RWPE1 (cell line): ENCODE results near the gene SLC39A9.
"Not testable (repeated sequence)": the region's sequence is repeated elsewhere in the genome, so short reads cannot be mapped to it uniquely, and the experiment has no call there.

Source experiments
- CTCF ChIA-PET: fragments of 350-600 bp; sonication (Branson Sonifier 250); formaldehyde crosslinking; extraction: SDS; loops from one replicate; lab custom pipeline; 2021; lab: Yijun Ruan, JAX
- POLR2A ChIA-PET: fragments of 400-600 bp; formaldehyde crosslinking; extraction: SDS; loops from one replicate; lab custom pipeline; 2020; ENCODE audit warnings: antibody characterized with exemption; ENCODE audit not compliant: low non-redundant PET; lab: Yijun Ruan, JAX
- DNase-seq: peaks from one replicate; pipeline ENCODE4 v3.0.0; 2012; ENCODE audit warnings: low spot score
- H3K27ac ChIP-seq: fragments of 450-650 bp; 2 replicates; pipeline ENCODE4 v1.5.1; 2017
- TF ChIP-seq, protein P1 (sequence below): fragments of 450-650 bp; conservative IDR thresholded peaks from 2 replicates; pipeline ENCODE4 v1.5.1; 2017; ENCODE audit warnings: low read depth, mild to moderate bottlenecking

The SLC39A9 gene

DNA sequence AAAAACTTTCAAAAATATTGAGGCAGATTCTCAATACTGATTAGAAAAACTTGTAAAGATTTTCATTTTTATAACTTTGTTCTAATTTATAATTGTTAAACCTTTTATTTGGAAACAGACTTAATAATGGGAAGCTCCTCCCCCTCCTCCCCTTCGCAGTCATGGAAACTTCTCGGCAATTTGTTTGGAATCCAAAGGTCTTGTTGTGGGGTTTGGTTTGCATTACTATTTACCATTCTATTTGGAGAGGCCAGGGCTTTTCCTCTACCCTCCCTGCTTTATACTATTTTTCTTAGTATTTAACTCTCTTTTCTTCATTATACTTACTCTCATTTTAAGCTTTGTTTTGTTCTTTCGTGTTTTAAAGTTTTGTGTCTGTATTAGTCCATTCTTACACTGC lies 6.0 kb downstream of the SLC39A9 start:
- TF ChIP-seq, protein P1, sequence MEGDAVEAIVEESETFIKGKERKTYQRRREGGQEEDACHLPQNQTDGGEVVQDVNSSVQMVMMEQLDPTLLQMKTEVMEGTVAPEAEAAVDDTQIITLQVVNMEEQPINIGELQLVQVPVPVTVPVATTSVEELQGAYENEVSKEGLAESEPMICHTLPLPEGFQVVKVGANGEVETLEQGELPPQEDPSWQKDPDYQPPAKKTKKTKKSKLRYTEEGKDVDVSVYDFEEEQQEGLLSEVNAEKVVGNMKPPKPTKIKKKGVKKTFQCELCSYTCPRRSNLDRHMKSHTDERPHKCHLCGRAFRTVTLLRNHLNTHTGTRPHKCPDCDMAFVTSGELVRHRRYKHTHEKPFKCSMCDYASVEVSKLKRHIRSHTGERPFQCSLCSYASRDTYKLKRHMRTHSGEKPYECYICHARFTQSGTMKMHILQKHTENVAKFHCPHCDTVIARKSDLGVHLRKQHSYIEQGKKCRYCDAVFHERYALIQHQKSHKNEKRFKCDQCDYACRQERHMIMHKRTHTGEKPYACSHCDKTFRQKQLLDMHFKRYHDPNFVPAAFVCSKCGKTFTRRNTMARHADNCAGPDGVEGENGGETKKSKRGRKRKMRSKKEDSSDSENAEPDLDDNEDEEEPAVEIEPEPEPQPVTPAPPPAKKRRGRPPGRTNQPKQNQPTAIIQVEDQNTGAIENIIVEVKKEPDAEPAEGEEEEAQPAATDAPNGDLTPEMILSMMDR = no peak
- no peak for DNase-seq
- no peak overlapping the region for H3K27ac ChIP-seq
- POLR2A ChIA-PET = no interaction called here
- CTCF ChIA-PET = no interaction called here

DNA sequence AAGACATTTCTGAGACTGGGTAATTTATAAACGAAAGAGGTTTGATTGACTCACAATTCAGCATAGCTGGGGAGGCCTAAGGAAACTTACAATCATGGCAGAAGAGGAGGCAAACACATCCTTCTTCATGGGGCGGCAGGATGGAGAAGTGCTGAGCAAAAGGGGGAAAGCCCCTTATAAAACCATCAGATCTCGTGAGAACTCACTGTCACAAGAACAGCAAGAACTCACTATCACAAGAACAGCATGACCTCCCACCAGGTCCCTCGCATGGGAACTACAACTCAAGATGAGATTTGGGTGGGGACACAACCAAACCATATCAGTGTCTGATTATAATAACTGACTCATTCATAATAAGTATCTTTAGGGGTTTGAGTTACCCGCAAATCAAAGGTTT lies 6.4 kb downstream of the SLC39A9 start:
- no peak overlapping the region for H3K27ac ChIP-seq
- POLR2A ChIA-PET = no interaction called here
- DNase-seq = no peak
- TF ChIP-seq, protein P1 = no peak
- CTCF ChIA-PET = no interaction called here

DNA sequence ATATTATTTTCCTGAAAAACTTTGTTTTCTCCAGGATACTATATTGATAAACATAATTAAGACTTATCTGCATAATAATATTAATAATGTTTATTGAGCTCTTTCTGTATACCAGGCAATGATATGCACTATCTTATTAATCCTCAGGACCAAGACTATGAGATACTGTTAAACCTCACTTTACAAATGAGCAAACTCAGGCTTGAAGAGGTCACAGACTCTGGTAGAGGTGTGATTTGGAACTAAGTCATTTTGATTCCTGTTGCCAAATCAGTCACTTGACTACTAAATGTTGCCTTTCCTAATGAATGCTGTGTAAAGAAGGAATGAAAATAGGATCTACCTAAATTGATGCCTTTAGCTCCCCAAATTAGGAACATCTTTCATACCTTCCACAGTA lies 7.3 kb downstream of the SLC39A9 start:
- ChIA-PET CTCF (no interaction called here), POLR2A (no interaction called here)
- no peak overlapping the region for H3K27ac ChIP-seq
- DNase-seq = no peak
- TF ChIP-seq, protein P1 = no peak

DNA sequence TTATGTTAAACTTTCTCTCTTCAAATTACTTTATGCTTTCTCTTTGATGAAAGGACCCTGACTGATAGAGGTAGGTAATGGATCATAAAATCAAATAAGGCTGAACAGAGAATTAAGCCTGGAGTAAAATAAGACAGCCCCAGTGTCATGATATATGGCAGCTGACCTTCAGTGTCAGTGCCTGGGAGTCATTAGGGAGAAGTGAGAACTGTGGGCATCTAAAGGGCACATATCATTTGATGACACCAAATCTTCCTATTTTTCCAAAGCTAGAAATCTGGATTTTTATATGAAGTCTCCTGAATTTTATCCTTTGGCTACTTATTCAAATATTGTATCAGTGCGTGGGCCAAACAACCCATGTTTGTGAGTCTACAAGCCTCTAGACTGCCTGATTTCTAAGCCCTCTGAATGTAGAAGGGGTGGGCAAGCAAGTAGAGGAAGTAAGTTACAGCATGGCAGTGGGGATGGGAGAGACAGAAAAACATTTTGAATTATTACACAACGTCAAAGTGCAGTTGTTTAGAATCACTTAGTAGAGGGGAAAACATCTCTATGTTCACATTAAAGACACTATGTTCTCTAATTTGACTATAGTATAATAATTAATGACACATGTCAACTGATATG lies 10.0 kb downstream of the SLC39A9 start:
- no peak overlapping the region for H3K27ac ChIP-seq
- ChIA-PET CTCF (interaction anchor here (0.6 kb wide), 1 partner anchor 189 kb away, joined by 3 read pairs; no protein-coding TSS in a partner anchor), POLR2A (no interaction called here)
- TF ChIP-seq, protein P1 = no peak
- DNase-seq = no peak

DNA sequence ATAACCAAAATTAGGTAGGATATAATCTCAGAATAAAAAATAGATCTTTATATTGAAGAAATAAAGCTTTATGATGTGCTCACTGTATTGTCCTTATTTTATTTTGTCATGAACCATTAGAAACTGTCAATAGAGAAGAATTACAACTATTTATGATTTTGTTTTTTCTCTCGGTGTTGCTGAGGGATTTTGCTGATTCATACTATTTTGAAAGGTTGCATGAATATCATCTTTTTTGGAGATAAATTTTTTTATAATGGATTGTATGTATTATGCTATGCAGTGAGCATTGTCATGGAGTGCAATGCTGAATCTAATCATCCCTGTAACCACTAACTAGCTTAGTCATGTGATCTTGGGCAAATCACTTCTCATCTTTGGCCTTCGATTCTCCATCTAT lies 15.0 kb downstream of the SLC39A9 start:
- POLR2A ChIA-PET = no interaction called here
- CTCF ChIA-PET = interaction anchor here (0.7 kb wide), 1 partner anchor 62 kb away, joined by 3 read pairs; no protein-coding TSS in a partner anchor
- H3K27ac ChIP-seq = no peak overlapping the region
- DNase-seq = no peak
- TF ChIP-seq, protein P1 = no peak

DNA sequence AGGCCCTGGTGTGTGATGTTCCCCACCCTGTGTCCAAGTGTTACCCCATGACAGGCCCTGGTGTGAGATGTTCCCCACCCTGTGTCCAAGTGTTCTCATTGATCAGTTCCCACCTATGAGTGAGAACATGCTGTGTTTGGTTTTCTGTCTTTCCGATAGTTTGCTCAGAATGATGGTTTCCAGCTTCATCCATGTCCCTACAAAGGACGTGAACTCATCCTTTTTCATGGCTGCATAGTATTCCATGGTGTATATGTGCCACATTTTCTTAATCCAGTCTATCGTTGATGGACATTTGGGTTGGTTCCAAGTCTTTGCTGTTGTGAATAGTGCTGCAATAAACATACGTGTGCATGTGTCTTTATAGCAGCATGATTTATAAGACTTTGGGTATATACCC lies 17.6 kb downstream of the SLC39A9 start:
- DNase-seq, POLR2A ChIA-PET, CTCF ChIA-PET, H3K27ac ChIP-seq: not testable (repeated sequence)

DNA sequence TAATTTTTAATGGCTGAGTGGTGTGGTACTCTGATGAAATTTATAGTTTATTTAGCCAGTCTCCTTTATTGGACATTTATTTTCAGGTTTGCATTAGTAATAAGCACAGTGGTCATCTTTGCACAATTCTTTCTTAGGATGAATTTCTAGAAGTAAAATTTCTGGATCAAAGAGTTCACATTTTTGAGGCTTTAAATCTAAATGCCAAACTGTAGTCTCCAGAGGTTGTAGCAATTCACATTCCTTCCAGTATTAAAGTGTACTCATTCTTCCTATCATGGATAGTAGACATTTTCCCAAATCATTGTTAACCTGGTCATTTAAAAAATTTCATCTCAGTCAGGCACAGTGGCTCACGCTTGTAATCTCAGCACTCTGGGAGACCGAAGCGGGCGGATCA lies 24.8 kb downstream of the SLC39A9 start:
- ChIA-PET CTCF (interaction anchor here (1.3 kb wide), 1 partner anchor 54 kb away, joined by 3 read pairs; no protein-coding TSS in a partner anchor), POLR2A (no interaction called here)
- H3K27ac ChIP-seq = no peak overlapping the region
- DNase-seq = no peak
- TF ChIP-seq, protein P1 = no peak
